ENCODE measurements around the gene UBE2D4.

DNA sequence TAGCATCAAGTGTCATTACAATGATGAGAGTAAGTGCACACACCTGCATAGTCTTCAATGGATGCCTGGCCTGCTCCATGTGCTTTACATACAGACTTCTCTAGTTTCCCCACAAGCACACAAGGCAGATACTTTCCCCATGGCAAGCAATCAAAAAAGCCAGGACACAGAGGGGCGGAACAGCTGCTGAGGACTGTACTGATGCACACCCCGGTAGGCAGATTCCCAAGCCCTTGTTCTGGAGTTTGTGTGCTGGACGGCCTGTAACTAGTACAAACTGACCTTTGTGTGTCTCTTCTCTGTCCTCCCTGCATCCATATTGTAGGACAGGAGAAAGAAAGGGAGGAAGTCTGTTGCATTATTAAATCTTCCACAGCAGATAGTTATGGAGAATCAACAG lies 25.8 kb downstream of the UBE2D4 start:
- TF ChIP-seq, protein P1, sequence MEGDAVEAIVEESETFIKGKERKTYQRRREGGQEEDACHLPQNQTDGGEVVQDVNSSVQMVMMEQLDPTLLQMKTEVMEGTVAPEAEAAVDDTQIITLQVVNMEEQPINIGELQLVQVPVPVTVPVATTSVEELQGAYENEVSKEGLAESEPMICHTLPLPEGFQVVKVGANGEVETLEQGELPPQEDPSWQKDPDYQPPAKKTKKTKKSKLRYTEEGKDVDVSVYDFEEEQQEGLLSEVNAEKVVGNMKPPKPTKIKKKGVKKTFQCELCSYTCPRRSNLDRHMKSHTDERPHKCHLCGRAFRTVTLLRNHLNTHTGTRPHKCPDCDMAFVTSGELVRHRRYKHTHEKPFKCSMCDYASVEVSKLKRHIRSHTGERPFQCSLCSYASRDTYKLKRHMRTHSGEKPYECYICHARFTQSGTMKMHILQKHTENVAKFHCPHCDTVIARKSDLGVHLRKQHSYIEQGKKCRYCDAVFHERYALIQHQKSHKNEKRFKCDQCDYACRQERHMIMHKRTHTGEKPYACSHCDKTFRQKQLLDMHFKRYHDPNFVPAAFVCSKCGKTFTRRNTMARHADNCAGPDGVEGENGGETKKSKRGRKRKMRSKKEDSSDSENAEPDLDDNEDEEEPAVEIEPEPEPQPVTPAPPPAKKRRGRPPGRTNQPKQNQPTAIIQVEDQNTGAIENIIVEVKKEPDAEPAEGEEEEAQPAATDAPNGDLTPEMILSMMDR (conservative IDR thresholded peaks at IDR 0.05 in 1 of 2, IDR thresholded peaks at IDR 0.05 in 1 of 2; ENCODE audit: low read depth in 1 of 2, low read length in 2 of 2): no peak
- TF ChIP-seq EZH2 (IDR thresholded peaks at IDR 0.05; ENCODE audit: low read length, missing control alignments): no peak
